Stimulated activated CD8-positive, alpha-beta memory T cell treated with anti-CD3 and anti-CD28 coated beads, Interleukin-15, amount 100 ng/mL, for 1 hour (primary cell): Measurements from ENCODE around the gene SLC25A34.

ENCODE experiments used
- DNase-seq: peaks from one replicate; pipeline ENCODE4 v3.0.0-alpha.2; 2020; ENCODE audit warnings: low read depth

The SLC25A34 gene

GRCh38 chr1:15753776-15754175 lies 17.7 kb downstream of the SLC25A34 start:
- DNase-seq, result no peak

GRCh38 chr1:15755021-15755645 lies 19.1 kb downstream of the SLC25A34 start:
- DNase-seq, result no peak

GRCh38 chr1:15755646-15756040 lies 19.6 kb downstream of the SLC25A34 start:
- no peak for DNase-seq

- DNase-seq, result no peak
Observed at GRCh38 chr1:15756143-15757015, 20.3 kb downstream of the SLC25A34 start.

- DNase-seq, result no peak
Observed at GRCh38 chr1:15757016-15757543, 21.0 kb downstream of the SLC25A34 start.

- no peak for DNase-seq
Observed at GRCh38 chr1:15757575-15758342, 21.7 kb downstream of the SLC25A34 start.

GRCh38 chr1:15758343-15758931 lies 22.4 kb downstream of the SLC25A34 start, which contains the start of gene FBLIM1:
FBLIM1 (plus strand) TSS chr1:15758795; CDS start chr1:15764984, 6,189 bp downstream.
- DNase-seq, result no peak

- DNase-seq, result no peak
Observed at GRCh38 chr1:15758953-15759661, 23.0 kb downstream of the SLC25A34 start.

- DNase-seq, result no peak
Observed at GRCh38 chr1:15760520-15761211, 24.6 kb downstream of the SLC25A34 start.

GRCh38 chr1:15761366-15762128 lies 25.5 kb downstream of the SLC25A34 start:
- no peak for DNase-seq

- no peak for DNase-seq
Observed at GRCh38 chr1:15762546-15762945, 26.5 kb downstream of the SLC25A34 start.

- no peak for DNase-seq
Observed at GRCh38 chr1:15764269-15764764, 28.3 kb downstream of the SLC25A34 start.

GRCh38 chr1:15764890-15765289 lies 28.8 kb downstream of the SLC25A34 start:
- no peak for DNase-seq

GRCh38 chr1:15765495-15766194 lies 29.6 kb downstream of the SLC25A34 start:
- DNase-seq, result no peak

- DNase-seq, result no peak
Observed at GRCh38 chr1:15767941-15768340, 31.9 kb downstream of the SLC25A34 start.

- no peak for DNase-seq
Observed at GRCh38 chr1:15768388-15768787, 32.3 kb downstream of the SLC25A34 start.

- no peak for DNase-seq
Observed at GRCh38 chr1:15770313-15770962, 34.4 kb downstream of the SLC25A34 start.

- no peak for DNase-seq
Observed at GRCh38 chr1:15771836-15772515, 35.9 kb downstream of the SLC25A34 start.
